HG02642 (cell line): ENCODE measurements around the gene TSPAN15.
"Not testable (repeated sequence)": the region's sequence is repeated elsewhere in the genome, so short reads cannot be mapped to it uniquely, and the experiment has no call there.

ENCODE experiments used
- ATAC-seq: cut with Tn5 transposase; IDR thresholded peaks from one replicate; pipeline ENCODE4 v1.9.1; 2021; ENCODE audit warnings: mild to moderate bottlenecking; ENCODE audit not compliant: unreplicated experiment, poor library complexity

TSPAN15 gene

DNA sequence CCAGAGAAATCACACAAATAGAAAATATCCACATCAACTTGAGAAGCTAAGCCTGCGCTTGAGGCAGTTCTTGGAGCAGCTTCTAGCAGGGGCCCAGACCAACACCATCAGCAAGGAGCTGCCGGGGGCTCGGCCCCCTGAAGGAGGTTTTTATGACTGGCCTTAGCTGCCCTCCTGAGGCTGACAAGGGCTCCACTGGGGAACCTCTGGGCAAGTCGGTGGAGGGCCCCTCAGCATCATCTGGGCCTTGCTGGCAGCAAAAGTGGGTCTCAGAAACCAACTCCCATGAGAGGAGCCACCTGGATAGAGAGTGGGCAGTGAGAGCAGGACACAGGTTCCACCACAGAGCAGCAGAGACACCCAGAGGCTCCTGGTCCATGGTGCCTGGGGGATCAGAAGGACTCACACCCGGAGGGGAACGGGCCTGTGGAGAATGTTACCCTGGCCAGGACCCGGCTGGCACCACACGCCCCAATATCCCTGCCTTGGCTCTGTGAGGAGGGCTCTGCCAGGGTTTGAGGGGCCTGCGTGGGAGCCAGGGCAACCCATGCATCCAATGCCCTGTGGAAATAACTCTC, 66.1 kb downstream of the TSPAN15 start:
- ATAC-seq: no peak

DNA sequence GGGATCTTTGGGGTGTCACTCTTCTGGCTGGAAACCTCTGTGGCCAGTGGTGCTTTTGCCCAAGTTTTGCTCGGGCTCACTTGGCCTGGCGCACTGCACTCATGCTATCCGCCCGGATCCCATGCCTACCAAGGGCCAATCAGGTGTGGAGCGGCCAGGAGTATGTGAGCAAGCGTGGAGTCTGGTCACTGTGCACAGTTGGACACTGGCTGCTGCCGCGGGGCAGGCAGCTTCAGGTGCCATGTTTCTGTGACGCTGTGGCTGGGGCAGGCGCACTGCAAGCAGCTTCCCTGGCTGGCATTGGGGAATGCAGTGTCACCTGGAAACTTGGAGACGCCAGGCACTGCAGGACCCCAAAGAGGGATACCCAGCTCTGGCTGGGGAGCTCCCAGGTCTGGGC, 76.7 kb downstream of the TSPAN15 start:
- ATAC-seq: no peak

DNA sequence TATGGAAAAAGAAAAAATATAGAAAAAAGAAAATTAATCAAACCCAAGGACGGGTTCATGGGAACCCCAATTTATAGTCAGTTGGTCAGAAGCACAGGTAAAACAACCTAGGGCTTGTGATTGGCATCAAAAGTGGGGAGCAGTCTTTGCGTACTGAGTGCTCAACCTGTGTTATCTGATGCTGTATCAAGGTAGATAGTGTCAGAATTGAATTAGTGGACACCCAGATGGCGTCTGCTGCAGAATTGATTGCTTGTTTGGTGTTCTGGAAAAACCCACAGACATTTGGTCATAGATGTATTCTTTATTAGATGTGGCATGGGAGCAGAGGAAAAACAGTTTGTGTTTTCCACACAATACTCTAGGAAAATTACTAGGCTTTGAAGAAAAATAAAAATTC, 82.4 kb downstream of the TSPAN15 start:
- ATAC-seq: no peak

DNA sequence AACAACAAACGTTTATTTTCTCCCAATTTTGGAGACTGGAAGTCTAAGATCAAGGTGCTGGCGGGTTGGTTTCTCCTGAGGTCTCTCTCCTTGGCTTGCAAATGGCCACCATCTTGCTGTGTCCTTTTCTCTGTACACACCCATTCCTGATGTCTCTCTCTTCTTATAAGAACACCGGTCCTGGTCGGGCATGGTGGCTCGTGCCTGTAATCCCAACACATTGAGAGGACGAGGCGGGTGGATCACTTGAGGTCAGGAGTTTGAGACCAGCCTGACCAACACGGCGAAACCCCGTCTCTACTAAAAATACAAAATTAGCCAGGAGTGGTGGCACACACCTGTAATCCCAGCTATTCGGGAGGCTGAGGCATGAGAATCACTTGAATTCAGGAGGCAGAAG, 85.3 kb downstream of the TSPAN15 start:
- ATAC-seq: not testable (repeated sequence)

DNA sequence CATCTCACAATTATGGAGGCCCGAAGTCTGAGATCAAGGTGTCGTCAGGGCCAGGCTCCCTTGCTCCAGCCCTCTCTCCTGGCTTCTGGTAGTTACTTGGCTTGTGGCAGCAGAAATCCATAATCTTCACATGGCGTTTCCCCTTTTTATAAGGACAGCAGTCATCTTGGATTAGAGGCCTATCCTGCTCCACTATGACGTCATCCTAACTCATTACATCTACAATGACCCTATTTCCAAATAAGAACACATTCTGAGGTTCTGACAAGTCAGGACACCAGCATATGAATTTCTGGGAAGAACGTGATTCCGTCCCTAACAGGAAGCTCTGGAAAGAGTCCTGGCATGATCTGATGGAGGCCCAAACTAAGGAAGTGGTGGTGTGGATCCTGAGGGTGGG, 86.2 kb downstream of the TSPAN15 start:
- ATAC-seq: no peak

DNA sequence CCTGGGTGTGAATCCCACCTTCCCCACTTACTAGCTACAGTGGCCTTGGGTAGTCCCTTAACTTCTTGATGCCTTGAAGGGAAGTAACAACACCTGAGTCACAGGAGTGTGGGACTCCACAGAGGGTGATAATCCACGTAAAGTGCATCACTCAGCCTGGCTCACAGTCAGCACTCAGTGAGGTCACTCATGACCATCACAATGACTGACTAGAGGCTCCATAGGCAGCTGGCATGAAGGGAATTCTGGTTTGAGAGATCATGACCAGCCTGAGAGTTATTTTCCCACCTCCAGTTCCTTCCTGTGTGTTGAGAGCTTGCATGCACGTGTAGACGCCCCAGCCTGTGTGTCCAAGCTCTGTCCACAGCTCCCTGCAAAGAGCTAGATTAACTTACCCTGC, 87.2 kb downstream of the TSPAN15 start:
- no peak for ATAC-seq

DNA sequence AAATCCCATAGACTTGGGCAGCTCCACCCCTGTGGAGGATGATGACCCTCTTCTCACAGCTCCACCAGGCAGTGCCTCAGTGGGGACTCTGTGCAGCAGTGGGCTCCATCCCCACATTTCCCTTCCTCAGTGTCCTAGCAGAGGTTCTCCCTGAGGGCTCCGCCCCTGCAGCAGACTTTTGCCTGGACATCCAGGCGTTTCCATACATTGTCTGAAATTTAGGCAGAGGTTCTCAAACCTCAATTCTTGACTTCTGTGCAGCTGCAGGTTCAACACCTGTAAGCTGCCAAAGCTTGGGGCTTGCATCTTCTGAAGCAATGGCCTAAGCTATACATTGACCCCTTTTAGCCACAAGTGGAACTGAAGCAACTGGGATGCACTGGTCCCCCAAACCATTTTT, 90.2 kb downstream of the TSPAN15 start:
- ATAC-seq: no peak

DNA sequence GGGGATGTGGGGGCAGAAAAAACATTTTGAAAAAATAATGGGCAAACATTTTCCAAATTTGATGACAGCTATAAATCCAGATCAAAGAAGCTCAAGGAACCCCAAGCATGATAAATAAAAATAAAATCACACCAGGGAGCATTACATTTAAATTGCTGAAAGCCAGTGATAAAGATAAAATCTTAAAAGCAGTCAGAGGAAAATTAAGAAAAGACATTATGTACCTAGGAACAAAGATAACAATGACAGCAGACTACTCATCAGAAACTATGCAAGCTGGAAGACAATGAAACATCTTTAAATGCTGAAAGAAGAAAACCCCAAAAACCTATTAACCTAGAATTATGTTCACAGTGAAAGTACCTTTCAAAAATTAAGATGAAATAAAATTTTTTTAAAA, 98.7 kb downstream of the TSPAN15 start:
- ATAC-seq: no peak

DNA sequence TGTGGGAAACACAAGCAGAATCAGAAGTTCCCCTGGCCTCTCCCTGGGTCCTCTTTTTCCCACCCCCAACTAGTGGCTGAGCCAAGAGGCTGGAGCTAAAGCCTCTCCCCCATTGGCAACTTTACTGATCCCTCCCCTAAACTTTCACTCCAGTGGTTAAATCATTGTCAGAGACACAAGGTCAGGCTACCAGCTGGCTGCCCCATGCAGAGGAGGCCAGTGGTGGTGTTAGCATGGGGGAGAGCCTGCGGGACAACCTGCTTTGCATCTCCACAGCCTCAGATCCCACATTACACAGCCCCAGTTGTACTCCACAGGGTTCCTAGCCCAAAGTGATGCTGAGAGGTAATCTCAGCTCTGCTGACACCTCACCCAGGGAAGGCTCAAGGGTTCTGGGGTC, 101.0 kb downstream of the TSPAN15 start:
- no peak for ATAC-seq

DNA sequence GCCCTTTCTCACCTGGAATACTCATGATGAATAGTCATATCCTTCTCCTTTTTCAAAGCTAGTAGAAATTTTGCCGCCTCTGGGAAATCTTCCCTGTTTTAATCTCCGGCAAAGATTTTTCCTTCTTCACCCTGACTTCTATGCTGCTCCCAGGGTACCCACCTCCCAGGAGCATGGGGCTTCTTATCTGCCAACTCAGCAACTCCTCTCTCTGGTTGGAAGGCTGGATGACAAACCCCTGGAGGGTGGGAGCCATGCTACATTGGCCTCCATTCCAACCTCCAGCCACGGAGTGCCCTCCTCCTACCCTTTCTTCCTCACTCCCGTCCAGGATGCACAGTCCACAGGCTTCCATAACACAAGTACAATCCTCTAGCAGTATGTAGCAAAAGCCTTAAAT, 102.1 kb downstream of the TSPAN15 start:
- ATAC-seq: no peak

DNA sequence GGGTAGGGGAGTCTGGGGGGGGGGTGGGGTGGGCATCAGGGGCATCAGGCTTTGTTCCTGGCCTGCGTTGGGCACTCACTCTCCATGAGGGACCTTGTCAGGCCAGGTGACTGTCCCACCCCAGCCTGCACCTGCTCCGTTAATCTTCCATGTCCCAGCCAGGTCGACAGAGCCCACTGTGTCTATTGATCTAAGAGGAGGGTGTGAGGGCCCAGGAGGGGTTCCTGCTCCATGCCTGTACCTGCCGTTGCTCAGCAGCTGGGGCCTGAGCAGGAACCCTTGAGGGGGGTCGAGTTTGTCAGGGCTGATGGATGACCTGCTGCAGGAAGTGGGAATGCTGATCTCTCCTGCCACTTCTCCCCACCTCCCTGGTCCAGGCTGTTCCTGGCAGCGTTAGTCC, 103.3 kb downstream of the TSPAN15 start:
- no peak for ATAC-seq
